ENCODE results near the gene SLC2A10. TPM values are rescaled to one million over a fixed set of nuclear protein-coding genes. Genes with fewer than 3 reads are reported as not detected.

The SLC2A10 gene
- total and polyA plus RNA-seq, 10 of the 15 experiments (the other 5 are each of a cell fraction or from before 2014, with no cell fraction given), result not detected

GRCh38 chr20:46771195-46771588 is 61.7 kb downstream of the SLC2A10 start:
- no TSS peak for BruUV-seq (replicated peaks)
- SMC1A ChIA-PET (ENCODE audit: uncharacterized antibody, unreplicated experiment), result no interaction called here
- FAIRE-seq (no peak), DNase-seq (ENCODE audit: low read depth, low spot score) (no peak), ATAC-seq (no peak)
- H3K4me1 ChIP-seq (ENCODE audit: control insufficient read depth, insufficient read depth, low read length), result no peaks in the 10 kb centered on the region
- H3K27me3 ChIP-seq (replicated peaks in 1 of 2; ENCODE audit: control insufficient read depth in 2 of 2, insufficient read depth in 2 of 2, low read length in 1 of 2), result no peaks in the 10 kb centered on the region; a peak in 2 of 4 replicates
- no peaks in the 10 kb centered on the region for H3K9me3 ChIP-seq (replicated peaks; ENCODE audit: control insufficient read depth, insufficient read depth, low read length)
- intact Hi-C loops (cut with micrococcal nuclease; ENCODE audit: unreplicated experiment), result no loop called here
- no peak for TF ChIP-seq ETV6 (conservative IDR thresholded peaks at IDR 0.05 in 1 of 2, IDR thresholded peaks at IDR 0.05 in 1 of 2; ENCODE audit: borderline replicate concordance in 1 of 2, low read depth in 1 of 2)
- no peak for TF ChIP-seq CTCF (IDR thresholded peaks at IDR 0.05 in 2 of 3, conservative IDR thresholded peaks at IDR 0.05 in 1 of 3; ENCODE audit: control insufficient read depth in 2 of 3, extremely low read depth in 1 of 3, insufficient read depth in 1 of 3, low read depth in 3 of 3, low read length in 3 of 3)
- no peak for TF ChIP-seq MEF2B (IDR thresholded peaks at IDR 0.05; ENCODE audit: partially characterized antibody, poor library complexity, severe bottlenecking)
- TF ChIP-seq FOXK2 (IDR thresholded peaks at IDR 0.05), result no peak
- TF ChIP-seq YBX1 (IDR thresholded peaks at IDR 0.05), result no peak
- TF ChIP-seq, protein P1, sequence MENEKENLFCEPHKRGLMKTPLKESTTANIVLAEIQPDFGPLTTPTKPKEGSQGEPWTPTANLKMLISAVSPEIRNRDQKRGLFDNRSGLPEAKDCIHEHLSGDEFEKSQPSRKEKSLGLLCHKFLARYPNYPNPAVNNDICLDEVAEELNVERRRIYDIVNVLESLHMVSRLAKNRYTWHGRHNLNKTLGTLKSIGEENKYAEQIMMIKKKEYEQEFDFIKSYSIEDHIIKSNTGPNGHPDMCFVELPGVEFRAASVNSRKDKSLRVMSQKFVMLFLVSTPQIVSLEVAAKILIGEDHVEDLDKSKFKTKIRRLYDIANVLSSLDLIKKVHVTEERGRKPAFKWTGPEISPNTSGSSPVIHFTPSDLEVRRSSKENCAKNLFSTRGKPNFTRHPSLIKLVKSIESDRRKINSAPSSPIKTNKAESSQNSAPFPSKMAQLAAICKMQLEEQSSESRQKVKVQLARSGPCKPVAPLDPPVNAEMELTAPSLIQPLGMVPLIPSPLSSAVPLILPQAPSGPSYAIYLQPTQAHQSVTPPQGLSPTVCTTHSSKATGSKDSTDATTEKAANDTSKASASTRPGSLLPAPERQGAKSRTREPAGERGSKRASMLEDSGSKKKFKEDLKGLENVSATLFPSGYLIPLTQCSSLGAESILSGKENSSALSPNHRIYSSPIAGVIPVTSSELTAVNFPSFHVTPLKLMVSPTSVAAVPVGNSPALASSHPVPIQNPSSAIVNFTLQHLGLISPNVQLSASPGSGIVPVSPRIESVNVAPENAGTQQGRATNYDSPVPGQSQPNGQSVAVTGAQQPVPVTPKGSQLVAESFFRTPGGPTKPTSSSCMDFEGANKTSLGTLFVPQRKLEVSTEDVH (IDR thresholded peaks at IDR 0.05; ENCODE audit: low read depth, partially characterized antibody), result no peak
- TF ChIP-seq EGR1 (IDR thresholded peaks at IDR 0.05; ENCODE audit: borderline replicate concordance in 1 of 2, low read depth in 2 of 2, low read length in 2 of 2), result no peak
- no peak for TF ChIP-seq FOXM1 (IDR thresholded peaks at IDR 0.05; ENCODE audit: low read depth, low read length)
- no peak for TF ChIP-seq YY1 (IDR thresholded peaks at IDR 0.05; ENCODE audit: low read depth, low read length)
- H3K9ac ChIP-seq (ENCODE audit: control insufficient read depth, insufficient read depth, low read length), result no peak overlapping the region
- no peak overlapping the region for H3K4me3 ChIP-seq
- no peak overlapping the region for H3K4me2 ChIP-seq (ENCODE audit: control insufficient read depth, insufficient read depth)
- POLR2A ChIA-PET, result no interaction called here
- no peak overlapping the region for H3K27ac ChIP-seq (ENCODE audit: control insufficient read depth, insufficient read depth)
- H3K79me2 ChIP-seq (ENCODE audit: control insufficient read depth, insufficient read depth, low read length), result no peaks in the 10 kb centered on the region
- CTCF ChIA-PET, result no interaction called here
- H4K20me1 ChIP-seq (ENCODE audit: control insufficient read depth, insufficient read depth), result no peaks in the 10 kb centered on the region
- no peaks in the 10 kb centered on the region for H3K36me3 ChIP-seq (ENCODE audit: control insufficient read depth in 2 of 2, insufficient read depth in 2 of 2, low read length in 1 of 2)
- WGBS (ENCODE audit: insufficient coverage, insufficient replicate concordance, low lambda C conversion rate, missing lambda C conversion rate), result 17% methylated on average over 6 of the region's 6 CpGs
- in situ Hi-C loops (cut with MboI), result no loop called here
- no peak overlapping the region for H2AFZ ChIP-seq (ENCODE audit: control insufficient read depth, low read depth, low read length)
- RAD21 ChIA-PET (ENCODE audit: unreplicated experiment), result no interaction called here

Data from GM12878 (cell line).